Peyer's patch (tissue), 4 donors: ENCODE results near the gene C10orf53.

Experiments
- POLR2A ChIP-seq, 2 donors: fragments of 450-650 bp; IDR thresholded peaks; one replicate each; pipeline ENCODE4 v1.5.1; 2017; ENCODE audit warnings: antibody characterized with exemption in 2 of 2, mild to moderate bottlenecking in 2 of 2, moderate library complexity in 2 of 2
- TF ChIP-seq, protein P1 (sequence below), 6 experiments: fragments of 450-650 bp in 4 of 6; fragments of 200-600 bp in 2 of 6; sonication (generic) in 1 of 6; IDR thresholded peaks; one replicate each; pipeline ENCODE4 v1.5.1; 2017 to 2019; ENCODE audit warnings: antibody characterized with exemption in 6 of 6, mild to moderate bottlenecking in 3 of 6, moderate library complexity in 1 of 6

DNA sequence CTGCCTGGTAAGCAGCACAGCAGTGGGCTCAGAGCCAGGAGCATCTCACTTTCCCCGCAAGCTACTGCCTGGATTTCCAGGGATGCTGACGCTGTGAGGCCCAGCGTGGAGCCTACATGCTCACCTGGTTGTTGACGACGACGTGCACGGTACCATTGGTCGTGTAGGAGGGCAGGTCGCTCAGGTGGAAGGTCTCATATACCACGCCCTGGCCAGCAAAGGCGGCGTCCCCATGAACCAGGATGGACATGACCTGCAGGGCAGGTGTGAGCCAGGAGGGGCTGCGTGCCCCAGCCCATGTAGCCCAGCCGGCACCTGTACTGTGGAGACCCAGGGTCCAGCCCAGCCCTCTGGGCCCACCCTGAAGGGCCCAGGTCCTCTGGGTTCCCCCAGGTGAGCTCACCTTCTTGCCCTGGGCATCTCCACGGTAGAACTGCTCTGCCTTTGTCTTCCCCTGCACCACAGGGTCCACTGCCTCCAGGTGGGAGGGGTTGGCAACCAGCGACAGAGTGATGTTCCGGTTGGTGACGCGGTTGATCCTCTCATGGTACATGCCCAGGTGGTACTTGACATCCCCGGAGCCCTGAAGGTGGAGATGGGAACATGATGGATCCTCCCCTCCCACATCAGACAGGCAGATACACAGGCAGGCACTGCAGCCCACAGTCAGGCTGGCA is 67.3 kb downstream of the C10orf53 start:
- TF ChIP-seq POLR2A (IDR thresholded peaks at IDR 0.05), result no peak
- TF ChIP-seq, protein P1, sequence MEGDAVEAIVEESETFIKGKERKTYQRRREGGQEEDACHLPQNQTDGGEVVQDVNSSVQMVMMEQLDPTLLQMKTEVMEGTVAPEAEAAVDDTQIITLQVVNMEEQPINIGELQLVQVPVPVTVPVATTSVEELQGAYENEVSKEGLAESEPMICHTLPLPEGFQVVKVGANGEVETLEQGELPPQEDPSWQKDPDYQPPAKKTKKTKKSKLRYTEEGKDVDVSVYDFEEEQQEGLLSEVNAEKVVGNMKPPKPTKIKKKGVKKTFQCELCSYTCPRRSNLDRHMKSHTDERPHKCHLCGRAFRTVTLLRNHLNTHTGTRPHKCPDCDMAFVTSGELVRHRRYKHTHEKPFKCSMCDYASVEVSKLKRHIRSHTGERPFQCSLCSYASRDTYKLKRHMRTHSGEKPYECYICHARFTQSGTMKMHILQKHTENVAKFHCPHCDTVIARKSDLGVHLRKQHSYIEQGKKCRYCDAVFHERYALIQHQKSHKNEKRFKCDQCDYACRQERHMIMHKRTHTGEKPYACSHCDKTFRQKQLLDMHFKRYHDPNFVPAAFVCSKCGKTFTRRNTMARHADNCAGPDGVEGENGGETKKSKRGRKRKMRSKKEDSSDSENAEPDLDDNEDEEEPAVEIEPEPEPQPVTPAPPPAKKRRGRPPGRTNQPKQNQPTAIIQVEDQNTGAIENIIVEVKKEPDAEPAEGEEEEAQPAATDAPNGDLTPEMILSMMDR (IDR thresholded peaks at IDR 0.05), result no peak
